Fibroblast of skin of right quadriceps (primary cell): ENCODE data around the gene COX6B1.
A peak's percentile ranks its signal among the peaks of the same experiment; 100 is the strongest.
"Not testable (repeated sequence)": the region's sequence is repeated elsewhere in the genome, so short reads cannot be mapped to it uniquely, and the experiment has no call there.

Experiments used
- DNase-seq: peaks from one replicate; pipeline ENCODE4 v3.0.0-alpha.2; 2013

Gene COX6B1

GRCh38 chr19:35648017-35648961 is at the start of gene COX6B1:
Gene COX6B1 (plus strand): TSS chr19:35648323. CDS start chr19:35651244, 2,921 bp downstream.
- peak; percentile 96 for DNase-seq

GRCh38 chr19:35601971-35602370 is 46.2 kb upstream of the COX6B1 start:
- DNase-seq = no peak

GRCh38 chr19:35604436-35604835 is 43.7 kb upstream of the COX6B1 start:
- DNase-seq = not testable (repeated sequence)

GRCh38 chr19:35607170-35607569 is 41.0 kb upstream of the COX6B1 start:
- DNase-seq = not testable (repeated sequence)

GRCh38 chr19:35607661-35608060 is 40.5 kb upstream of the COX6B1 start:
- DNase-seq = no peak

GRCh38 chr19:35608251-35608650 is 39.9 kb upstream of the COX6B1 start:
- no peak for DNase-seq

GRCh38 chr19:35609851-35610353 is 38.2 kb upstream of the COX6B1 start:
- no peak for DNase-seq

GRCh38 chr19:35612224-35612558 is 35.9 kb upstream of the COX6B1 start:
- DNase-seq = no peak

- peak; percentile 91 for DNase-seq
Observed at GRCh38 chr19:35612559-35613321, 35.4 kb upstream of the COX6B1 start, which contains the start of gene HAUS5. Gene HAUS5 (plus strand): TSS chr19:35612735. CDS start chr19:35612795, 60 bp downstream.

GRCh38 chr19:35613574-35613973 is 34.5 kb upstream of the COX6B1 start:
- no peak for DNase-seq

GRCh38 chr19:35615036-35615435 is 33.1 kb upstream of the COX6B1 start:
- DNase-seq = no peak

GRCh38 chr19:35618857-35619256 is 29.3 kb upstream of the COX6B1 start:
- no peak for DNase-seq

- no peak for DNase-seq
Observed at GRCh38 chr19:35619290-35619923, 28.7 kb upstream of the COX6B1 start.

- no peak for DNase-seq
Observed at GRCh38 chr19:35620001-35620400, 28.1 kb upstream of the COX6B1 start.

GRCh38 chr19:35621708-35622107 is 26.4 kb upstream of the COX6B1 start:
- DNase-seq = no peak

- no peak for DNase-seq
Observed at GRCh38 chr19:35622750-35623149, 25.4 kb upstream of the COX6B1 start.

- no peak for DNase-seq
Observed at GRCh38 chr19:35623327-35624010, 24.7 kb upstream of the COX6B1 start.

GRCh38 chr19:35628264-35628564 is 19.9 kb upstream of the COX6B1 start:
- no peak for DNase-seq

GRCh38 chr19:35628565-35629331 is 19.4 kb upstream of the COX6B1 start, which contains the start of gene RBM42:
Gene RBM42 (plus strand): TSS chr19:35629036. CDS start chr19:35629154, 118 bp downstream.
- DNase-seq = peak; percentile 100

- DNase-seq = no peak
Observed at GRCh38 chr19:35629332-35629633, 18.8 kb upstream of the COX6B1 start.

GRCh38 chr19:35633727-35634440 is 14.2 kb upstream of the COX6B1 start:
- DNase-seq = no peak
